Hepatocyte (in vitro differentiated cells): ENCODE data around the gene SSR1.

Source experiments
- CTCF ChIP-seq: fragments of 200-600 bp; sonication (generic); IDR thresholded peaks from 2 replicates; pipeline ENCODE4 v1.5.1; 2016; ENCODE audit warnings: antibody characterized with exemption, mild to moderate bottlenecking; ENCODE audit not compliant: poor library complexity
- EZH2 ChIP-seq: fragments of 200-600 bp; sonication (generic); IDR thresholded peaks from 2 replicates; pipeline ENCODE4 v1.6.1; 2016; ENCODE audit warnings: antibody characterized with exemption, mild to moderate bottlenecking, borderline replicate concordance

- TF ChIP-seq CTCF = no peak
- no peak for TF ChIP-seq EZH2
These were observed 48.2 kb downstream of the SSR1 start for GRCh38 chr6:7264686-7265384.
